Measurements from ENCODE around the gene ATP5F1A. TPM values are rescaled to one million over a fixed set of nuclear protein-coding genes. Genes with fewer than 3 reads are reported as not detected.

Gene ATP5F1A
- total and polyA plus RNA-seq, 8 donors, result 89.3 to 223 (median 198) TPM

GRCh38 chr18:46079336-46079735 is 18.8 kb downstream of the ATP5F1A start:
- H3K4me1 ChIP-seq, result no peaks in the 10 kb centered on the region
- H3K4me3 ChIP-seq, result no peak overlapping the region
- peaks cover 0 to 30% (median 12%) of the 10 kb centered on the region in 3 donors for H3K36me3 ChIP-seq
- no peaks in the 10 kb centered on the region for H3K9me3 ChIP-seq
- H3K27ac ChIP-seq, result no peak overlapping the region
- no peak for DNase-seq
- H3K27me3 ChIP-seq, result no peaks in the 10 kb centered on the region
- no peak for ATAC-seq
- TF ChIP-seq CTCF (IDR thresholded peaks at IDR 0.05), result no peak
- no peak for FAIRE-seq
- intact Hi-C loops (cut with DNase I), result loop anchor here in 1 of 3 donors (10.0 kb wide), 1 partner anchor 105 kb away; no protein-coding TSS in a partner anchor

- FAIRE-seq (peak; percentile 92), DNase-seq (peak in 2 of 6 donors; percentile 19 to 59), ATAC-seq (peak; percentile 58 to 77 (median 70))
- peaks cover 0 to 14% (median 0%) of the 10 kb centered on the region in 3 donors for H3K4me1 ChIP-seq
- TF ChIP-seq CTCF (IDR thresholded peaks at IDR 0.05), result peak in 3 of 4 donors; percentile 41 to 55 (median 48)
- intact Hi-C loops (cut with DNase I), result loop anchor here in 1 of 3 donors (10.0 kb wide), 1 partner anchor 99 kb away; no protein-coding TSS in a partner anchor
- WGBS, 2 donors, result 26 to 27% methylated on average over 9 of the region's 9 CpGs
- H3K4me3 ChIP-seq, result no peak overlapping the region
- no peaks in the 10 kb centered on the region for H3K27me3 ChIP-seq
- H3K36me3 ChIP-seq, result no peaks in the 10 kb centered on the region
- no peak overlapping the region for H3K27ac ChIP-seq
- no peaks in the 10 kb centered on the region for H3K9me3 ChIP-seq
These were observed 24.4 kb downstream of the ATP5F1A start for GRCh38 chr18:46073474-46074331.

- Histone ChIP-seq H3K4me1 (peaks cover 0 to 14% (median 0%) of the 10 kb centered on the region in 3 donors), H3K4me3 (no peak overlapping the region), H3K36me3 (no peaks in the 10 kb centered on the region), H3K27me3 (no peaks in the 10 kb centered on the region), H3K9me3 (no peaks in the 10 kb centered on the region), H3K27ac (no peak overlapping the region)
- DNase-seq (no peak), FAIRE-seq (no peak), ATAC-seq (no peak)
- intact Hi-C loops (cut with DNase I), result loop anchor here in 1 of 3 donors (10.0 kb wide), 1 partner anchor 98 kb away; no protein-coding TSS in a partner anchor
- no peak for TF ChIP-seq CTCF (IDR thresholded peaks at IDR 0.05)
- 59 to 62% methylated on average over 3 of the region's 3 CpGs for WGBS, 2 donors
These were observed 25.1 kb downstream of the ATP5F1A start for GRCh38 chr18:46072959-46073358.

- no peaks in the 10 kb centered on the region for H3K36me3 ChIP-seq
- H3K4me1 ChIP-seq, result peaks cover 0 to 14% (median 0%) of the 10 kb centered on the region in 3 donors
- H3K4me3 ChIP-seq, result peak overlapping the region; percentile 77 to 93 (median 80)
- ATAC-seq, result peak in 1 of 4 donors; percentile 3
- H3K27ac ChIP-seq, result no peak overlapping the region
- no peak for TF ChIP-seq CTCF (IDR thresholded peaks at IDR 0.05)
- no peaks in the 10 kb centered on the region for H3K9me3 ChIP-seq
- DNase-seq, result no peak
- no peaks in the 10 kb centered on the region for H3K27me3 ChIP-seq
- WGBS, 2 donors, result 17 to 25% methylated on average over 25 of the region's 25 CpGs
- intact Hi-C loops (cut with DNase I), result loop anchor here in 1 of 3 donors (10.0 kb wide), 1 partner anchor 98 kb away; no protein-coding TSS in a partner anchor
- no peak for FAIRE-seq
These were observed 25.7 kb downstream of the ATP5F1A start for GRCh38 chr18:46072376-46072867.

Data from pancreas (tissue), 10 donors.